Choroid plexus epithelial cell (primary cell): ENCODE data around the gene EFNB2.

ENCODE experiments used
- DNase-seq: peaks from one replicate; pipeline ENCODE4 v3.0.0-alpha.2; 2010; ENCODE audit warnings: low read depth
- H3K4me3 ChIP-seq: 2 replicates; pipeline ENCODE4 v1.5.1; 2011; ENCODE audit warnings: low read depth, mild to moderate bottlenecking, control low read depth, low read length, moderate library complexity
- TF ChIP-seq, protein P1 (sequence below): conservative IDR thresholded peaks from 2 replicates; pipeline ENCODE4 v1.5.1; 2011; ENCODE audit warnings: low read depth, mild to moderate bottlenecking, control low read depth, inconsistent platforms, low read length, moderate library complexity

The EFNB2 gene

DNA sequence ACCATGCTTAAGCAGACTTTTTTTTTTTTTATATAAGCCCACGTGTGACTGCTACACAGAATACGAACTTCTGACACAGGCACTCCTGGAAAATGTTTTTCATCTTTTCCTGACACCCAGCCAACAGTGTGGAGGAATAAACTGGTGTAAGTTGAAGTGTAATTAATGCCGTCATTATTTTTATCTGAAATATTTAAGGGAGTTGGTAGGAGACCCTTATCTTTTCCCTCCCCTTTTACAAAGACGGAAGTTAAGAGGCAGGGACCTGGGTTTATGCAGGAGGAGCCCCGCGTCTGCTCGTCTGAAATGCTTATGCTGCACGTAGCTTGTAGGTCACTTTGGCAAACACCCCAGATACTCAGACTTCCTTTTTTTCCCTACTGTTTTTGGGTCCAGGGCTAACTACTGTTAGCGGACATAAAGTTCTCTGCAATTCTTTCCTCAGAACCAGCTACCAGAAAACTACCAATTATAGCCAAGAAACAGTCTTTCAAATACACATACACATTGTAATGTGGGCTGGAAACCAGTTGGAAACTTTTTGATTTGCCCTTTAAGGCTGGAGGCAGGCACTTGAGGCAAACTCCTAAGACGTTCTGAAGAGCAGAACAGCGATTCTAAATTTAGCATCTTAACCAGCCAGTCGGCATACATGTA is 50.8 kb downstream of the EFNB2 start:
- peak; percentile 69 for DNase-seq
- TF ChIP-seq, protein P1, sequence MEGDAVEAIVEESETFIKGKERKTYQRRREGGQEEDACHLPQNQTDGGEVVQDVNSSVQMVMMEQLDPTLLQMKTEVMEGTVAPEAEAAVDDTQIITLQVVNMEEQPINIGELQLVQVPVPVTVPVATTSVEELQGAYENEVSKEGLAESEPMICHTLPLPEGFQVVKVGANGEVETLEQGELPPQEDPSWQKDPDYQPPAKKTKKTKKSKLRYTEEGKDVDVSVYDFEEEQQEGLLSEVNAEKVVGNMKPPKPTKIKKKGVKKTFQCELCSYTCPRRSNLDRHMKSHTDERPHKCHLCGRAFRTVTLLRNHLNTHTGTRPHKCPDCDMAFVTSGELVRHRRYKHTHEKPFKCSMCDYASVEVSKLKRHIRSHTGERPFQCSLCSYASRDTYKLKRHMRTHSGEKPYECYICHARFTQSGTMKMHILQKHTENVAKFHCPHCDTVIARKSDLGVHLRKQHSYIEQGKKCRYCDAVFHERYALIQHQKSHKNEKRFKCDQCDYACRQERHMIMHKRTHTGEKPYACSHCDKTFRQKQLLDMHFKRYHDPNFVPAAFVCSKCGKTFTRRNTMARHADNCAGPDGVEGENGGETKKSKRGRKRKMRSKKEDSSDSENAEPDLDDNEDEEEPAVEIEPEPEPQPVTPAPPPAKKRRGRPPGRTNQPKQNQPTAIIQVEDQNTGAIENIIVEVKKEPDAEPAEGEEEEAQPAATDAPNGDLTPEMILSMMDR = no peak
- peak overlapping the region; percentile 18 for H3K4me3 ChIP-seq

DNA sequence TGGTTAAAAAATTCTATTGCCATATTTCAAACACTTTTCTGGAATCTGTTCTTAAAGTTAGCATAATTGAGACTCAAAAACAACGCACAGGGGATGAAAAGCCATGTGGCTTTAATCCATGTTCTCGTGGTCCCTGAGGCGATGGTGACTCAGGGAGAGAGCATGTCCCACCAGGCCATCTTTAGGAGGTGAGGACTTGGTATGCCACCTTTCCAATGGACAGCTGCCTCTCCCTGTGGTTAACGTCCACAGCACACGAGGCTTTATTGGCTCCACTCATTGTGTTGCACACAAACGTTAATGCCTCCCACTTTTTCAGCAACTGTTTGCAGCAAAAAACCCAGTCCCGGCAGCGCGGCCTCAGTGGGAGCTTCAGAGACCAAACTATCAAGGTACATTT is 51.4 kb downstream of the EFNB2 start:
- TF ChIP-seq, protein P1 = no peak
- H3K4me3 ChIP-seq = no peak overlapping the region
- no peak for DNase-seq

DNA sequence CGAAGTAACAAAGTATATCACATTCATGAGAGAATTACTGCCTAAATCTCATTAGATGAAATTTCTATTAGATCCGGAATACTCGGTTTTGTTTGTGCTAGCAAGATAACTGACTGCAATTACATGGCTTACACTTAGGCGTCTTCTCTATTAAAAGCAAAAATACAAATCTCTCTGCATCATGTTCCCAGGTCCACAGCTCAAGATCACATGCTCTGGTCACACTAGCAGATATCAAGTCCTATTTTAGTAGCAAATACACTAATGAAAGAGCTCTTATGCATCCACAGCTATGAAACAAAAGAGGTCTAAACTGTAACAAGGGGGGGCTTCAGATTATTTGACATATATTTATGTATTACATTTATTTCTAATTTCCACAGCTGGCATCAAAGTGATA is 53.5 kb downstream of the EFNB2 start:
- DNase-seq = no peak
- TF ChIP-seq, protein P1 = no peak
- no peak overlapping the region for H3K4me3 ChIP-seq

DNA sequence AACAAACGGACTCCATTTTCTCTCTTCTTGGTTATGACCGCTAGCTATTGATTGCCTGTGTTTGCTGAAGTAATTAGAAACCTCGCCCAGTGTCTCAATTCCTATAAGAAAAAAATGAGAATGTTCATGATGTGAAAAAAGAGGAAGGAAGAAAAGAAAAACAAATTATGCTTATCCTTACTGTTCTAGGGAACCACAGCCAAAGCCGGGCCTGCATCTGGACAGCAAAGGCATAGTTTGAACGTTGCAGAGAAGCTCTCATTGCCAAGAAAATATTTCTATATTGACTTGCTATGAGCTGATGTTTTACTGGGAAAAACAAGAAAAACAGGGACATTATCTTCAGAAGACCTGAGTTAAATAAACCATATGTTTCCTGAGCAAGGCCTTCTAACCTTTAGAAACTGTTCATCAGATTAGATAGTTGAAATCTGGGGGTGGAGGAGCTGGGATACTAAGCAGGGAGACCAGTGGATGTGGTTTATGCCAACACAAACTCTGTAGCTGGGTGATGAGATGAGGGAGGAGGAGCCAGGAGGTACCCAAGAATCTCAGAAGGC is 55.0 kb downstream of the EFNB2 start:
- DNase-seq = no peak
- TF ChIP-seq, protein P1 = no peak
- H3K4me3 ChIP-seq = peak overlapping the region; percentile 33

DNA sequence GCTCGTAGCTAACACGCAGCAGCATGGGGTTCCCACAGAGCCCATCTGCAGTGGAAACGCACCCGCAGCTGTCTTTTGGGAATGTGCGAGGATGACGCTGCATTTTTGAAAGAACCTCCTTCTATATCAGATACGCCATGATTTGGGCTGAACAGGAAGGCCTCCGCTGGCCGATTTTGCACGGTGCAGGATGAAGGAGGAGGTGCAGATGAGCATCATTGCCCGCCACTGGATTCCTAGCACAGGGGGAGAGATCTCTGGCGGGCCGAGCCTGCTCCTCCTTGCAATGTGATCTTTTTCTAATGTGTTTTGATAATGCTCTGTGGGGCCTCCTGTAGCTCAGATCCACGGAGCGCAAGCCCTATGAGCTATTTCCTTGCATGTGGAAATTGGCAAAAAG is 55.5 kb downstream of the EFNB2 start:
- H3K4me3 ChIP-seq = peak overlapping the region; percentile 33
- TF ChIP-seq, protein P1 = peak; percentile 28
- peak; percentile 82 for DNase-seq

DNA sequence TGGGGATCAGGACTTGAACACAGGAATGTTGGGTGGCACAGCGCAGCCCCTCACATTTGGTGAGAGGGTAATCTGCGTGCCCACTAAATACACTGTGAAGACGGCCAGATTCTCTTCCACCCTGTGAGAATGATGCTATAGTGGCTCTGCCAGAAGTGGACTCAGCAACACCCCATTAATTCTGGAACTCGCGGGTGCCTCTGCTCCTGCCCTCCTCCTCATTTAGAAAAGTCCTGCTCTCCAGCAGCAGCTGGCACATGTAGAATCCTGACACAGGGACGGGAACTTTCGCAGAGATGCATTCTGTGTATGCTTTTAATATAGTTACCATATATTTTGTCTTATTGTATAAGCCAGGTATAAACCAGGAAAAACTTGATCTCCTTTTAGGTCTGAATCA is 57.3 kb downstream of the EFNB2 start:
- no peak overlapping the region for H3K4me3 ChIP-seq
- TF ChIP-seq, protein P1 = no peak
- DNase-seq = no peak

DNA sequence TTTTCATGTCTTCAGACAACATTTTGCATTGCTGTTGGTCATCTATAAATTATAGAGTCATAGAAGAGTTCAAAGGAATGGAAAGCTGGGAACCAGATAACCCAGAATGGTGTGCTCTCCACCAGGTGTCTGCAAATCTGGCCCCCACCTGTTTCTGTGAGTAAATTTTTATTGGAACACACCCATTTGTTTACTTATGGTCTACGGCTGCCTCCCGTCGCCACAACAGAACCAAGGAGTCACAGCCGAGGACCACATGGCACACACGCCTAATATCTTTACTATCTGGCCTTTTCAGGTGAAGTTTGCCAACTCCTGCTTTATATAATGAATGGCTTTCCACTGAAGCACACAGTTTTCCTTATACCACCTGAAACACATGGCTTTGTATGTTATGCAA is 58.2 kb downstream of the EFNB2 start:
- TF ChIP-seq, protein P1 = no peak
- no peak overlapping the region for H3K4me3 ChIP-seq
- no peak for DNase-seq
